Measurements from ENCODE around the gene PTPRO. TPM values are rescaled to one million over a fixed set of nuclear protein-coding genes. Genes with fewer than 3 reads are reported as not detected.

Gene PTPRO
- total RNA-seq, 1 donor from 2014 or later: 1.2 TPM

- no peak for DNase-seq (ENCODE audit: low spot score)
- intact Hi-C loops (cut with DNase I): no loop called here
Measured at GRCh38 chr12:15502211-15502610, 179.9 kb downstream of the PTPRO start.

- DNase-seq (ENCODE audit: low spot score): no peak
- intact Hi-C loops (cut with DNase I): no loop called here
Measured at GRCh38 chr12:15505616-15506015, 183.3 kb downstream of the PTPRO start.

GRCh38 chr12:15515010-15515409, 192.7 kb downstream of the PTPRO start:
- intact Hi-C loops (cut with DNase I): no loop called here

GRCh38 chr12:15520083-15520482, 197.8 kb downstream of the PTPRO start:
- intact Hi-C loops (cut with DNase I): loop anchor here (5.0 kb wide), 1 partner anchor 243 kb away; no protein-coding TSS in a partner anchor
- no peak for DNase-seq (ENCODE audit: low spot score)

More at GRCh38 chr12:15515010-15515409, 192.7 kb downstream of the PTPRO start:
- no peak for DNase-seq (ENCODE audit: low spot score)

GRCh38 chr12:15520844-15521243, 198.5 kb downstream of the PTPRO start:
- intact Hi-C loops (cut with DNase I): loop anchor here (5.0 kb wide), 1 partner anchor 244 kb away; no protein-coding TSS in a partner anchor
- no peak for DNase-seq (ENCODE audit: low spot score)

- DNase-seq (ENCODE audit: low spot score): no peak
- intact Hi-C loops (cut with DNase I): loop anchor here (5.0 kb wide), 1 partner anchor 245 kb away; no protein-coding TSS in a partner anchor
Measured at GRCh38 chr12:15522574-15523187, 200.4 kb downstream of the PTPRO start.

GRCh38 chr12:15525441-15525840, 203.1 kb downstream of the PTPRO start:
- DNase-seq (ENCODE audit: low spot score): no peak
- intact Hi-C loops (cut with DNase I): no loop called here

GRCh38 chr12:15526033-15526432, 203.7 kb downstream of the PTPRO start:
- DNase-seq (ENCODE audit: low spot score): no peak
- intact Hi-C loops (cut with DNase I): no loop called here

GRCh38 chr12:15527201-15528080, 205.1 kb downstream of the PTPRO start:
- intact Hi-C loops (cut with DNase I): no loop called here
- DNase-seq (ENCODE audit: low spot score): peak; percentile 74

GRCh38 chr12:15528666-15529065, 206.4 kb downstream of the PTPRO start:
- intact Hi-C loops (cut with DNase I): no loop called here
- no peak for DNase-seq (ENCODE audit: low spot score)

- intact Hi-C loops (cut with DNase I): loop anchor here (5.0 kb wide), 2 partner anchors 52 to 327 kb away; no protein-coding TSS in a partner anchor
- DNase-seq (ENCODE audit: low spot score): no peak
Measured at GRCh38 chr12:15530361-15530760, 208.1 kb downstream of the PTPRO start.

- intact Hi-C loops (cut with DNase I): loop anchor here (5.0 kb wide), 2 partner anchors 50 to 325 kb away; no protein-coding TSS in a partner anchor
- DNase-seq (ENCODE audit: low spot score): no peak
Measured at GRCh38 chr12:15532364-15532977, 210.2 kb downstream of the PTPRO start.

- intact Hi-C loops (cut with DNase I): loop anchor here (5.0 kb wide), 2 partner anchors 48 to 323 kb away; no protein-coding TSS in a partner anchor
- no peak for DNase-seq (ENCODE audit: low spot score)
Measured at GRCh38 chr12:15534322-15534721, 212.0 kb downstream of the PTPRO start.

- intact Hi-C loops (cut with DNase I): loop anchor here (5.0 kb wide), 2 partner anchors 47 to 322 kb away; no protein-coding TSS in a partner anchor
- no peak for DNase-seq (ENCODE audit: low spot score)
Measured at GRCh38 chr12:15534874-15535273, 212.6 kb downstream of the PTPRO start.

GRCh38 chr12:15535352-15535781, 213.1 kb downstream of the PTPRO start:
- no peak for DNase-seq (ENCODE audit: low spot score)
- intact Hi-C loops (cut with DNase I): no loop called here

- intact Hi-C loops (cut with DNase I): no loop called here
- no peak for DNase-seq (ENCODE audit: low spot score)
Measured at GRCh38 chr12:15536446-15536845, 214.1 kb downstream of the PTPRO start.

- DNase-seq (ENCODE audit: low spot score): no peak
- intact Hi-C loops (cut with DNase I): no loop called here
Measured at GRCh38 chr12:15538881-15539280, 216.6 kb downstream of the PTPRO start.

GRCh38 chr12:15540005-15540404, 217.7 kb downstream of the PTPRO start:
- intact Hi-C loops (cut with DNase I): no loop called here

GRCh38 chr12:15540469-15540872, 218.2 kb downstream of the PTPRO start:
- intact Hi-C loops (cut with DNase I): no loop called here
- no peak for DNase-seq (ENCODE audit: low spot score)

More at GRCh38 chr12:15540005-15540404, 217.7 kb downstream of the PTPRO start:
- no peak for DNase-seq (ENCODE audit: low spot score)
